ENCODE measurements around the gene CNOT11.
"Not testable (repeated sequence)": the region's sequence is repeated elsewhere in the genome, so short reads cannot be mapped to it uniquely, and the experiment has no call there.

The CNOT11 gene

GRCh38 chr2:101245468-101245867, 7.2 kb upstream of the CNOT11 start:
- not testable (repeated sequence) for DNase-seq

DNA sequence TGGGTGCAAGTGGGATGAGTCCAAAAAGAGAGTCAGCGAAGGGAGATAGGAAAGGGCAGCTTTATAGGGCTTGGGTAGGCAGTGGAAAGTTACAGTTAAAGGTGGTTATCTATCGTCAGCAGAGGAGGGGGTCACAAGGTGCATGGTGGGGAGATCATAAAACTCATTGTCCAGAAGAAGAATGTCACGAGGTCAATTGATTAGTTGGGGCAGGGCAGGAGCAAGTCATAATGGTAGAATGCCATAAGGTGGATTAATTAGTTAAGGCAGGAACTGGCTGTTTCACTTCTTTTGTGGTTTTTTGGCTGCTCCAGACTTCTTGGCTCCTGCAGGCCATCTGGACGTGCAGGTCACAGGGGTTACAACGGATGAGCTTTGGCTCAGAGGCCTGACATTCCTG, 3.9 kb upstream of the CNOT11 start:
- not testable (repeated sequence) for DNase-seq

DNA sequence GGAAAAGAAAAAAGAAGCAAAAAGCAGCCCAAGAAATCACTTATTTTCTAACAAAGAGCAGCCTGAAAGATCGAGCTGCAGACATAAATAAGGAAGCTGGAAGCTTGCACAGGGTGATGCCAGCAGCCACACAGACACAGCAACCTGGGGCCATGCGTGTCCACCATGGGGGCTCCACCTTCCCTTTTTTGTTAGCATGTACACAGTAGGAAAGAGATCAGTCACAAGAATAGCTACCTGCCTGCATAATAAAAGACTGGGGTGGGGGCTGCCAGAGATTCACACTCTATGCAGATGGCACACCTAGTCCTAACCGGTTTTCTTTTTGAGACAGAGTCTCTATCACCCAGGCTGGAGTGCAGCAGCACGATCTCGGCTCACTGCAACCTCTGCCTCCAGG, 2.9 kb upstream of the CNOT11 start:
- DNase-seq, result no peak

DNA sequence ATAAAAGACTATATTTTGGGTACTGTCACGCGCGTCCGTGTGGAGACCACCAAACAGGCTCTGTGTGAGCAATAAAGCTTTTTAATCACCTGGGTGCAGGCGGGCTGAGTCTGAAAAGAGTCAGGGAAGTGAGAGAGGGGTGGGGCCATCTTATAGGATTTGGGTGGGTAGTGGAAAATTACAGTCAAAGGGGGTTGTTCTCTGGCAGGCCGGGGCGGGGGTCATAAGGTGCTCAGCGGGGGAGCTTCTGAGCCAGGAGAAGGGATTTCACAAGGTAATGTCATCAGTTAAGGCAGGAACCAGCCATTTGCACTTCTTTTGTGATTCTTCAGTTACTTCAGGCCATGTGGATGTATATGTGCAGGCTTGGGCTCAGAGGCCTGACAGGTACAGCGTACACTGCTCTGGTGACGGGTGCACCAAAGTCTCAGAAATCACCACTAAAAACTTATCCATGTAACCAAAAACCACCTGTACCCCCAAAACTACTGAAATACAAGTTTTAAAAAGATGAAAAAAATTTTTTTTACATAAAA, 1.4 kb upstream of the CNOT11 start:
- not testable (repeated sequence) for DNase-seq

DNA sequence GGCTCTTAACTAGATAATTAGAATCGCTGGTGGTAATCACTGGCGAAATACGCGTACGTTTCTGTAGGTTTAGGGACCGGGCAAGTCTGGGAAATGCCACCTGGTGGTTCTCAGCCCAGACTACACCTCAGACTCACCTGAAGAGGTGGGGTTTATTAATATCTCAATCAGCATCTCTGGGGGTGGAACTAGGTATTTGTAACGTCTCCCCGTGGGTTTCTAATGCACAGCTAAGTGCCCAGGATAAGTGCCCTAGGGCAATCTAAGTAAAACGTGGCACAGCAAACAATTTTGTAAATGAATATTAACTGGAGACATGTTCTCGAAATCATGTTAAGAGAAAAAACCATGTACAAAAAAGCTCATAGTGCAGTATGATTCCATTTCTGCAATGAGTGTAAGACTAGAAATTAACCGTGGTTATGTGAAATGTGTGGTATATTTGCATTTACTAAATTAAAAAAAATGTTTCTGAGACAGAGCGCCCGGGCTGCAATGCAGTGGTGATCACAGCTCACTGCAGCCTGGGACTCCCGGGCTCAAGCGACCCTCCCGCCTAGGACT, 760 bp upstream of the CNOT11 start:
- DNase-seq, result peak; percentile 29

DNA sequence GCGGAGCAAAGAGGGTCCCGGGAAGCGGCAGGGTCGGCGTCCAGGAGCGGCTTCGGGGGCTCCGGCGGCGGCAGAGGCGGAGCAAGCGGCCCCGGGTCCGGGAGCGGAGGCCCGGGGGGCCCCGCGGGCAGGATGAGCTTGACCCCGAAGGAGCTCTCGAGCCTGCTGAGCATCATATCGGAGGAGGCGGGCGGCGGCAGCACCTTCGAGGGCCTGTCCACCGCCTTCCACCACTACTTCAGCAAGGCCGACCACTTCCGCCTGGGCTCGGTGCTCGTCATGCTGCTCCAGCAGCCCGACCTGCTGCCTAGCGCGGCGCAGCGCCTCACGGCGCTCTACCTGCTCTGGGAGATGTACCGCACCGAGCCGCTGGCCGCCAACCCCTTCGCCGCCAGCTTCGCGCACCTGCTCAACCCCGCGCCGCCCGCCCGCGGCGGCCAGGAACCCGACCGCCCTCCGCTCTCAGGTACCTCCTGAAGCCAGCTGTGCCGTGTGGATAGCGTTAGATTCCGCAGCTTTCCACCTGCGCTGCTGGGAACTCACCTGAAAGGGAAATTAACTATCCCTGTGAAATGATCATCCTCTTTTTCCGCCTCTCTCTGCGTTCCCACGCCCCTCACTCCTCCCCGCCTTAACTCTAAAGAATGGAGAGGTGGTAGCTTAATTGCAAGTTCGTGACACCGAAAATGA, 472 bp downstream of the CNOT11 start:
- DNase-seq, result peak; percentile 70

DNA sequence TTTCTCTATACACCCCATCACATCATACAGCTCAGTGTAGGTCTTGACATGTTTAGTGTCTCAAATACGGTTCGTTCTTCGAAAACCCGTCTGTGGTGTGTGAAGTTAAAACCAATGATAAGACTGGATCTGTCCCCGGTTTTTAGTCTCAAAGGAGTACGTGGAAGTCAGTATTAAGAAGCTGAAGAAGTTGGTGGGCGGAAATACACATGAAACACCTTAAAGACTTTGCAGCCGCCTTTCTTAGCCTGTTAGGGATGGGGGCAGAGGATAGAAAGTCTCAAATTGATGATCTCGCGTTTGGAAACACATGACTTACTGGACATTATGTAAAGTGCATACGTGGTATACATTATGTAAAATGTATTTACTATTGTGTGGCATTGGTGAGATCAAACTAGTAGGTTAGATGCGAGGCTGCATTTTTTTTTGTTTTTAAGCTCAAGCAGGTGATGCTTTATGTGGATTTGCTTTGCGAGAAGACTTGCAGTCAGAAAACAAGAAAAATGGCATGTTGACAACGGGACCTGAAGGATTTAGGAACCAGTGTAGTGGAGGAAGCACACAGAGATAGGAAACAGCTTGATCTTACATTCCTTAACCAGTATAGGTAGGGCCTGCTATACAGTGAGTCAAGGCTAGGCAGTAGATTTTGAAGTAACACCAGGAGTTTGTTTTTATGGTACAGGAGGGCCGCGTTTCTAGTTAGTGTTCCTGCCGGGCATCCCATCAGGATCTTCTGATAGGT, 1.2 kb downstream of the CNOT11 start:
- no peak for DNase-seq

GRCh38 chr2:101255501-101255900, 2.8 kb downstream of the CNOT11 start:
- DNase-seq, result no peak

DNA sequence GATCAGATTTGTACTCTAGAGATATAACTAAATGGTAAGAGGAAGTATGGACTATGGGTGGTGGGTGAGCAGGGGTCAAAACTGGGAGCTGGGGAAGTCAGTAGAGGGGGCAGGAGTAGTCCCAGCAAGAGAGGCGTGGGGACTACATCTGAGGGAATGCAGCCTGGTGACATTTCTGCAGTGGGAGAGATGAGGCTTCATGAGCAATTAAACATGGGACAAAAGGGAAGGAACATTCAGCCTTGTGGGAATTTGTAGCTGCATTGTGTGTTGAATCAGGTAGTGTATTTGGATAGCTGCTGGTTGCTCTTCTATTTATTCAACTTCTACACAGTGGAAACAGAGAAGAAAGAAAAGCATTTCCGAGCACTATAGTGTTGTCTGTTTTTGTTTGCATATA, 3.6 kb downstream of the CNOT11 start:
- no peak for DNase-seq

- no peak for DNase-seq
These were observed 6.1 kb downstream of the CNOT11 start for GRCh38 chr2:101258804-101259203.

GRCh38 chr2:101262142-101262541, 9.5 kb downstream of the CNOT11 start:
- no peak for DNase-seq

GRCh38 chr2:101263377-101263800, 10.7 kb downstream of the CNOT11 start:
- no peak for DNase-seq

GRCh38 chr2:101264360-101264939, 11.8 kb downstream of the CNOT11 start:
- no peak for DNase-seq

DNA sequence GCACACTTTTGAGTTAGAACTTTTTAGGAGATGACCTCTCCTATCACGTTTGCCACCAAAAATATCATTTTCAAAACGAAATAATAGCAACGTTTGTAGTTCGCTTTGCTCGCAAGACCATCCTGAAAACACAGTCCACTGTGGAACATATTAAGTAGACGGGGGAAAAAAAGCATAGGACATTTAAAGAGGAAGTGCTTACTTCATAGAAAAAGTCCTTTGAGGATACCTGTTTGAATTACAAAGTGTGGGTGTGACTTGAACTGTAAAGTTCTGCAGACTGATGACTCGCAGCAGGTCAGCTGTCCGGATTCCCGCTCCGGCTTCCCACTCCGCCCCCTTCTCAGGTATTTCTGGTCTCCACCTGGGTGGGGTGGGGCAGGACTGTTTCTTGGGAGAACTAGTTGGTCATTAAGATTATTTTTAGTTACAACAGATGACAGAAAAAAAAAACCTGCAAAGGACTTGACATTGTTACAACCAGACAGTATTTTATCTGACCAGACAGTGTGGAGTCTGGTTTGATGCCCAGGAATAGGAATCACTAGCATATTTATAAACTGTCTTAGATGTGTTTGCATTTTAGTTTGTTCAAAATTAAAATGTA, 13.3 kb downstream of the CNOT11 start:
- DNase-seq, result no peak

DNA sequence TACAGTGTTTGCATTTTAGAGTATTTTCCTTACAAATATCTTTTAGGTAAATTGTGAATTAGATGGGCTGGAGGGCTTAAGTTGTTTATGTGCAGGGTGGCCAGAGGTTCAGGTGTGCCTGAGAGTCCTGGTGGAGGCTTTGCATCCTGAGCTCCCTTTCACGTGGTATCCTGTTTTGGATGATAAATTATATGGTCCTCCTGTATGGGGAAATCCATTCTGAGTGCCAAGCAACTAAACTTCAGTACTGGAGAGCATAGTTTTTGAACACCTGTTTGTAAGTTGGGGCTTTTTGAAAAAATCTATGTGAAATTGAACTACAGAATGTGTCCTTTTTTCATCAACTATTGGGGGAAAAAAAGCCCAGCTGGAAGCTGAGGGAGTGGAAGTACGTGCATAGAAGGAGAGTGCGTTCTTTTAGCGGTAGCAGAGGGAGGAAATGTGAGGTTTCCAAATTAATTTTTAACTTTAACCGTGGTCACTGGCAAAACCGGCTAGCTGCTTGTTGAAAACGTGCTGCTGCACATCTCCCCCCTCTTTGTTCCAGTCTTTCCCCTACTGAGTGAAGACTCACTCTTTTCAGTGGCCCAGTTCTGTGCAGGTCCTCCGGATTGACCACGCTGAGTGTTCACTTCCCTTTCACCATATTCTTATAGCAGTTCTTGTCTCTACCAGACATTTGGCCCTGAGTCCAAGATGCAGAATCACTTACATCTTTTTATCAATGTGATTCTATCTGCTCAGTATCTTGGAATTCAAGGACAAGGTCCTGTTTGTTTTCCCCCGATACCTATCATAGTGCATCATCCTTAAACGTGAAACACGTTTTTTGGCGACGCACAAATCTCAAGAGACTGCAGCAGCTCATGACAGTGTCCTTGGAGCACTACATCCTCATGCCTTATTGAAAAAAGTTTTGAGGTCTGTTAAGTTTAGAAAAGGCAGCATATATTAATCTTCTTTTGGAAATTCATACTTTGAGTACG, 15.3 kb downstream of the CNOT11 start:
- no peak for DNase-seq

DNA sequence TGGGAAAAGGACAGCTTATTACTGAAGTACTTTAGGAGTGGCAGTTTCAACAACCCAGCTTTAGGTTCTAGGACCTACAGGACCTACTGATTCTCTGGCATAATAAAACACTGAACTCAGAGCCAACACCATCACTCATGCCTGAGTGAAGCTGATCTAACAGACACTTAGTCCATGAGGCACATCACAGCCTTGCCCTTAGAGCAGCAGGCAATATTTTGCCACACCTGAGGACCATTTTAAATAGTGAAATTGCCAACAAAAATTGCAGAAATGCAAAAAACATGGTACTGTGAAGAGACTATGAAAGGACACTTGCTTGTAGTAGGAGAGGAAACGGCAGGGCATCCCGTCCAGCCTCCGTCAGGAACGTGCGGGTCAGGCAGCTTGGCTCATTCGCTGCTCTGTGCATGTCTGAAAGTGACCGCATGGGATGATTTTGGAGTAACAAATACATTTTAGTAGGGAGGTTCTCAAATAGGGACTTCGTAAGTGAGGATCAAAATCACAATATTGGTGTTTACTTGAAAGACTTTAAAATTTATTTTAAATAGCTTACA, 18.1 kb downstream of the CNOT11 start:
- no peak for DNase-seq

DNA sequence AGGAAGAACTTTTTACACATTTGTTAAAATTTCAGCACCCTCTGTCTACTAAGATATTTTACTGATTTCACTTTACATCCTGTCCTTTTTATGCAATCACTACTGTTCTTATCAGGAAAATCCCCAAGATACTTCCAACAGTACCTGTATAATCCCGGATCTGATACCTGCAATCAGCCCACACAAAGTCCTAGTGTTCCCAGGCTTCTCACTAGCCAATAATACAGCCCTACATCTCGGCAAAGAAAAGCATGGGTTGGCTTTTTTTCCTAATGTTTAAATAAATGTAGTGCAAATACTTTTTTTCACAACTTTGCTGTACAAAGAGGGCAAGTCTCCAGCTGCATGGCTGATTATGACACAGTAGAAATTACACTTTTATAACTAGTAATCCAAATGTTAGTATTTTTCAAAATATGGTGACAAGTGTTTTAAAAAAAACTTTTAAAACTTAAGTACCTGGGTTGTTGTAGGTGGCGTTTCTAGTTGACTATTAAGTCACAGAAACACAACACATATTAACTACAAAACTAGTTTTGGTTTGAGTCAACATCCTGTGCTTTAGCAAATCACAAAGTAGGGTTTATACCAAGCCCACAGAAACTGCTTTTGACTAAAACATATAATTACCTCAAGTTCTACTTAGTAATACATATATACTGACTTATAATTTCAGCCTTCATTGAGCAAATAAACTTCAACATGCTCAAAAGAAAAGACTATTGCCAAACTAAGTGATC, 19.5 kb downstream of the CNOT11 start:
- DNase-seq, result no peak

DNA sequence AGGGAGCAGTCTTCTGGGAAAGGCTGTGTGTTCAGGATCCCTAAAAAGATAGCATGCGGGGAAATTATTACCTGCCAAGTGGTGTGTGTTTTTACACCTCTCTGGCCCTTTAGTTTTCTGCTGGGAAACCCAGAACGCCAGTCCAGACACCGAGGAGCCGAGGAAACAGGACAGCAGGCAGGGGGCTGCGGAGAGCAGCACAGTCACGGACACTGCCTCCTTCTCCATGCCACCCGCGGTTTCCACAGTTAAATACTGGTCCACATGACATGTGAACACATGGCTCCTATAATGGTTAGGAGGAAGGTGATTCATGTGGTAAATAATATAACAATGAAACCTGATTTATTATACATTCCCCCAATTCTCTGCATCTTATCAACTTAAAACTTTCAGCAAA, 20.4 kb downstream of the CNOT11 start:
- DNase-seq, result no peak

DNA sequence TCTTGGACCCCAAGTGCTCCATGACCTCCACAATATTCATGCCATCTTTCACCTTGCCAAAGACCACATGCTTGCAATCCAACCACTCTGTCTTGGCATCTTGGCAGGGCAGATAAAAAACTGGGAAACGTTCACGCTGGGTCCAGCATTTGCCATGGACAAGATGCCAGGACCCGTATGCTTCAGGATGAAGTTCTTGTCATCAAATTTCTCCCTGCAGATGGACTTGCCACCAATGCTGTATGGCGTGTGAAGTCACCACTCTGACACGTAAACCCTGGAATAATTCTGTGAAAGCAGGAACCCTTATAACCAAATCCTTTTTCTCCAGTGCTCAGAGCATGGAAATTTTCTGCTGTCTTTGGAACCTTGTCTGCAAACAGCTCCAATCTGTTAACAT, 21.5 kb downstream of the CNOT11 start:
- no peak for DNase-seq

- DNase-seq, result no peak
These were observed 24.4 kb downstream of the CNOT11 start for GRCh38 chr2:101277111-101277510.

DNA sequence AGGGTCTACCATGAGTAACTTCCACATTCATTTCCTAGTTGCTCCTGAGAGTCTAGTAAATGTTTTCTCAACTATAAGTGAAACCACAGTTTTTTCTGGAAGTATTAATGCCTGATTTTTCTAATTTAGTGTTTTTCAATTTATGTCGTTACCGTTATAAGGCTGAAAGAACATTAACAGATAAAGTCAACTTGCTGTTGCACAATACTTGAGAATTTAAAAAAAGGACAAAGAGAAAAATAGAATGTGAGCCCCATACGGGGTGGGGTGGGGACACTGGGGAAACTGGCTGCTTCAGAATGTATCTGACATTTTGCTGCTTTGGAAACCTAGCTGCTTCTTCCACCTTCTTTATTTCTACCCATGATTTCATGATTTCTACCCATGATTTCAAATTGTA, 26.2 kb downstream of the CNOT11 start:
- DNase-seq, result no peak
